Activated CD4-positive, alpha-beta T cell treated with anti-CD3 and anti-CD28 coated beads, Interleukin-2, amount 10 ng/mL, durations not matched to agents 7 days and 5 days (primary cell): ENCODE results near the gene ACKR4. TPM values are rescaled to one million over a fixed set of nuclear protein-coding genes. Genes with fewer than 3 reads are reported as not detected.
"Not testable (repeated sequence)": the region's sequence is repeated elsewhere in the genome, so short reads cannot be mapped to it uniquely, and the experiment has no call there.

ENCODE experiments used
- CTCF ChIA-PET: fragments of 350-600 bp; sonication (Branson Sonifier 250); formaldehyde crosslinking; loops from one replicate; lab custom pipeline; 2021; ENCODE audit warnings: antibody characterized with exemption; lab: Charles Lee
- POLR2A ChIA-PET: fragments of 350-600 bp; sonication (Branson Sonifier 250); formaldehyde crosslinking; loops from one replicate; lab custom pipeline; 2021; ENCODE audit warnings: antibody characterized with exemption; lab: Charles Lee
- DNase-seq: peaks from one replicate; pipeline ENCODE4 v3.0.0-alpha.2; 2020
- H3K27ac Mint-ChIP-seq: one replicate; pipeline ENCODE4 v1.8.0; 2021; ENCODE audit warnings: mild to moderate bottlenecking, moderate library complexity, mixed read lengths
- H3K27me3 Mint-ChIP-seq: one replicate; pipeline ENCODE4 v1.8.0; 2021; ENCODE audit warnings: mixed read lengths
- H3K36me3 Mint-ChIP-seq: one replicate; pipeline ENCODE4 v1.8.0; 2021; ENCODE audit warnings: low read depth, mixed read lengths
- H3K4me1 Mint-ChIP-seq: one replicate; pipeline ENCODE4 v1.8.0; 2021; ENCODE audit warnings: mixed read lengths
- H3K4me3 Mint-ChIP-seq: one replicate; pipeline ENCODE4 v1.8.0; 2021; ENCODE audit warnings: mild to moderate bottlenecking, moderate library complexity, mixed read lengths
- H3K9me3 Mint-ChIP-seq: one replicate; pipeline ENCODE4 v1.8.0; 2021; ENCODE audit warnings: mixed read lengths
- total RNA-seq, 2 experiments: library from RNA; stranded (reverse); gene quantifications; one replicate each; pipeline ENCODE4 v1.2.3, GENCODE V29; 2021

The ACKR4 gene
- total RNA-seq, 2 experiments from 2014 or later = 0.10 TPM; not detected in 1

DNA sequence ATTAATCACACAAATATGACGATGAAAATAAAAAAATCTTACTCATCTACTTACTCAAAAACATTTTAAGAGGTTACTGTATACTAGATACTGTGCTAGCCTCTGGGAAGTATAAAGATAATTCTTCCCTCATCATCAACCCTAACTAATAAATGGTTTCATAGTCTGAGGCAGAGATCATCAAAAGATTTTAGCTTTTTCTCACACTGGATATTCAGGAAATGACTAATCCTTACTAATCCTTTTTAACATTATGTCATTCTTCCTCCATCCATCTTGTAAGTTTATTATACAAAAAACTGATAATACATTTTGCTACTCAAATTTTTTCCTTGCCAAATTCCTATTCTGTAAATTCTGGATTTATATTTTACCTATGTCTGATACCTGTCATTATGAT lies 32.9 kb downstream of the ACKR4 start:
- no peaks in the 10 kb centered on the region for H3K9me3 Mint-ChIP-seq
- CTCF ChIA-PET = no interaction called here
- POLR2A ChIA-PET = no interaction called here
- H3K4me3 Mint-ChIP-seq = no peak overlapping the region
- no peaks in the 10 kb centered on the region for H3K4me1 Mint-ChIP-seq
- peaks cover 10% of the 10 kb centered on the region for H3K36me3 Mint-ChIP-seq
- H3K27ac Mint-ChIP-seq = no peak overlapping the region
- H3K27me3 Mint-ChIP-seq = no peaks in the 10 kb centered on the region
- DNase-seq = no peak

DNA sequence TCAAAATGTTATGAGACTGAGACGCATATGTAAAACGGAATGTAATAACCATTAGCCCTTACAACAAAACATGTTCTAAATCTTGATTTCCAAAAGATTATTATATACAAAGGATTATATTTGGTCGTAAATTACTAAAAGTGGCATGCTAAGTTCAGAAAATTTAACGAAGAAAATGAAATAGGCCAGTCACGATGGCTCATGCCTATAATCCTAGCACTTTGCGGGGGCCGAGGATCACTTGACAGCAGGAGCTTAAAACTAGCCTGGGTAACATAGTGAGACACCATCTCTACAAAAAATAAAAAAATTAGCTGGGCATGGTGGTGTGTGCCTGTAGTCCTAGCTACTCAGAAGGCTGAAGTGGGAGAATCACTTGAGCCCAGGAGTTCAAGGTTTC lies 33.5 kb downstream of the ACKR4 start:
- CTCF ChIA-PET = interaction anchor here (0.8 kb wide), 1 partner anchor 12 kb away, joined by 4 read pairs; no protein-coding TSS in a partner anchor
- DNase-seq = no peak
- Mint-ChIP-seq H3K27me3 (no peaks in the 10 kb centered on the region), H3K9me3 (no peaks in the 10 kb centered on the region), H3K4me1 (no peaks in the 10 kb centered on the region), H3K27ac (no peak overlapping the region), H3K4me3 (no peak overlapping the region), H3K36me3 (peaks cover 10% of the 10 kb centered on the region)
- POLR2A ChIA-PET = no interaction called here

DNA sequence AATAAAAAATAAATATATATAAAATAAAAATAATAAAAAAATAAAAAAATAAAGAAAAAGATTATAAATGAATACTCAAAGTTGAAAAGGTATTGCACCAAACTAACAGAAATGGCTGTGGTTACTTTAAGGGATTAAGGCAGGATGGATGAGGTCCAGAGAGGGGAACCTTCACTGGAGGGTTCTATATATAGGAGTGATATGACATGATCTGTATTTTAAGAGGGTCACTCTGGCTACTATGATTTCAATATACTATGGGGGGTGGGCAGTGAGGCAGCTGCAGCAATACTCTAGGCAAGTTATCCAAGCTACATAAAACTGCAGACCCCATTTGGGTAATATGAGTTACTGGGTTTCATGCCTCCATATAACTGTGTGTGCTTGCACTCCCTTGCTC lies 38.0 kb downstream of the ACKR4 start:
- ChIA-PET CTCF (interaction anchor here (1.2 to 1.9 kb wide), 2 partner anchors 9 to 12 kb away, joined by 4 read pairs; no protein-coding TSS in a partner anchor), POLR2A (no interaction called here)
- H3K27me3 Mint-ChIP-seq = no peaks in the 10 kb centered on the region
- no peaks in the 10 kb centered on the region for H3K4me1 Mint-ChIP-seq
- peaks cover 5% of the 10 kb centered on the region for H3K36me3 Mint-ChIP-seq
- DNase-seq = no peak
- no peak overlapping the region for H3K27ac Mint-ChIP-seq
- H3K4me3 Mint-ChIP-seq = no peak overlapping the region
- H3K9me3 Mint-ChIP-seq = no peaks in the 10 kb centered on the region

DNA sequence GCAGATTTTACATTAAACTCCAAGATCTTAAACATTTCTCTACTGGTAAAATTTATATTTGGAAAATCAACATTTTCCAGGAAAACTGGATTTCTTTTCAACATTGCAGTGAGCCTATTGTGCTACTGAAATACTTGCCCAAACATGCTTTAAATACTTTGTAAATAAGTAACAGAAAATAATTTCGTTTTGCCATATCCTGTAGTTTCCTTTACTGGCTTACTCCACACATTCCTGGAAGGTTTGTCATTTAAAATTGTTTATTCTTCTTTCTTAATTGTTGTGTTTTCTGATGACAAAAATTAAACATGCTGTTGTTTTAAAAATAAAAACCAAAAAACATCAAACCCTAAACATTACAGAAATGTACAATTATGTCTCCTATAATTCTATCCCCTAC lies 40.5 kb downstream of the ACKR4 start:
- POLR2A ChIA-PET = no interaction called here
- CTCF ChIA-PET = no interaction called here
- Mint-ChIP-seq H3K27me3 (no peaks in the 10 kb centered on the region), H3K4me1 (no peaks in the 10 kb centered on the region), H3K27ac (no peak overlapping the region), H3K9me3 (no peaks in the 10 kb centered on the region), H3K36me3 (peaks cover 5% of the 10 kb centered on the region), H3K4me3 (no peak overlapping the region)
- DNase-seq = no peak

DNA sequence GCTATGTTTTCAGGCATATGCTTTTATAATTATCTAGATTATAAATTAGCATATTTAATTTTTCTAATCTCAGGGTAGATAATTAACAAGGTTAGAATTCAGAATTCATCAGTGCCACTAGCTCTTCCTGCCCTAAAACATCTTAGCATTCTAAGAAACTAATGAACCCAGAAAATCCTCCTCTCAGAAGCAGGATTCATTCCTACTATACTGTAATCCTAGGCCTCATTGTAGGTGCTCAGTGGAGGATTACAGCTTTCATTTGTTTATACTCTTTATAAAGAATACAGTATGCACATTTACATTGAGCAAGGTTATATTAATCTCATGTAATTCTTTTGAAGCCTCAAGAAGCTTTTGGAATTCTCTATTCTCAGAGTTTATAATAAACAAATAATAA lies 41.6 kb downstream of the ACKR4 start:
- ChIA-PET POLR2A (no interaction called here), CTCF (interaction anchor here (1.6 kb wide), 1 partner anchor 103 kb away, joined by 4 read pairs; no protein-coding TSS in a partner anchor)
- H3K36me3 Mint-ChIP-seq = peaks cover 5% of the 10 kb centered on the region
- H3K9me3 Mint-ChIP-seq = no peaks in the 10 kb centered on the region
- no peak for DNase-seq
- H3K4me3 Mint-ChIP-seq = no peak overlapping the region
- no peak overlapping the region for H3K27ac Mint-ChIP-seq
- H3K4me1 Mint-ChIP-seq = peaks cover 2% of the 10 kb centered on the region
- no peaks in the 10 kb centered on the region for H3K27me3 Mint-ChIP-seq

DNA sequence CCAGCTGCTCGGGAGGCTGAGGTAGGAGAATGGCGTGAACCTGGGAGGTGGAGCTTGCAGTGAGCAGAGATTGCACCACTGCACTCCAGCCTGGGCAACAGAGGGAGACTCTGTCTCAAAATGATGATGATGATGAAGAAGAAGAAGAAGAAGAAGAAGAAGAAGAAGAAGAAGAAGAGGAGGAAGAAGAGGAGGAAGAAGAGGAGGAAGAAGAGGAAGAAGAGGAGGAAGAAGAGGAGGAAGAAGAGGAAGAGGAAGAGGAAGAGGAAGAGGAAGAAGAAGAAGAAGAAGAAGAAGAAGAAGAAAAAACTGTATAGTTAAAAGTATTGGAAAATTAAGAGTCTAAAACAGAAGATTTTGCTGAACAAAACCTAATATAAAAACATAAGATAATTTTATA lies 44.4 kb downstream of the ACKR4 start:
- H3K27ac Mint-ChIP-seq, H3K27me3 Mint-ChIP-seq, POLR2A ChIA-PET, DNase-seq, H3K4me1 Mint-ChIP-seq, H3K36me3 Mint-ChIP-seq, H3K9me3 Mint-ChIP-seq, H3K4me3 Mint-ChIP-seq: not testable (repeated sequence)
- CTCF ChIA-PET = interaction anchor here (1.0 to 3.6 kb wide), 3 partner anchors 105 to 224 kb away, joined by 3 to 16 read pairs (median 3); partner anchors contain the start of gene DNAJC13

DNA sequence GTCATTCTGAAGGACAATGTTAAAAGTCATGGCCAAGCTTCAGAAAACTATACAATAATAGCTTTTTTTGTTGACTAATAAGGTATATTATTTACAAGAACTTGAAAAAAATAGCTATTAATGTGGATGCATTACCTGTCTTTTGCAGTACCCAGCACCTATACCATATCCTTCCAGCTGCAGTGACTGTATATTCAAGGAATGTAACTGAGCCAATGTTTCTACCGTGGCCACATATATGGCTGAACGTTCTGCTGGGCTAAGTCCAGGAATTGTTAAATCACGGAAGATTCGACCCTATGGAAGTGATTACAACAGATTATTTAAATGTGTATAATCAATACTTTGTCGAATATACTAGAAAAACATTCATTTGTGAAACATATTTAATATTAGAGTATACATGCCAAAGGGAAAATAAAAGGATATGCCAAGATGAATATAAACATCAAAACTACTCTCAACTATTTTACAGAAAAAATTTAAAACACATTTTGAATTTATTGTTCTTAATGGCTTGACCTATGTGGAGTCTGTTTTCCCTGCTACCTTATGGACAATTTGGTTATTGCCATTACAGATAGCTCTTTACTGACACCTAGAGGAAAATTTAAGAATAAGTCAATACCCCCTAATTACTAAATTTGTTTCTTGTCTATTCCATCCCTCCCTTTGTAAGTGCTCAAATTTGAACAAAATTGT lies 44.9 kb downstream of the ACKR4 start:
- peaks cover 2% of the 10 kb centered on the region for H3K4me1 Mint-ChIP-seq
- H3K27me3 Mint-ChIP-seq = no peaks in the 10 kb centered on the region
- ChIA-PET CTCF (interaction anchor here (0.9 to 3.6 kb wide), 8 partner anchors 10 to 224 kb away, joined by 3 to 16 read pairs (median 3); partner anchors contain the start of gene DNAJC13), POLR2A (no interaction called here)
- no peak overlapping the region for H3K4me3 Mint-ChIP-seq
- no peak for DNase-seq
- H3K27ac Mint-ChIP-seq = no peak overlapping the region
- peaks cover 2% of the 10 kb centered on the region for H3K36me3 Mint-ChIP-seq
- no peaks in the 10 kb centered on the region for H3K9me3 Mint-ChIP-seq

DNA sequence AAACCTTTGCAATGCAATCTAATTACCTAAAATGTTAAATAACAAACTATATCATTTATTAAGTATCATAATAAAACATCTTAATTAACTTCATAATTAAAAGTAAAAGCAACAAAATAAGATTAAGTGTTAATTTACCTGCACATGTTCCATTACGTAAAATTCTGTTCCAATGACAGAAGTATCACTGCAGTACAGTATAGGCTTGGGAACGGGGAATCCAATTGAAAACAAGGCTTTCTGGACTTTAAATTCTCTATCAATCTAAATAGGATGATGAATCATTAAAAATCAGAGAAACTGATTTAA lies 45.4 kb downstream of the ACKR4 start:
- POLR2A ChIA-PET = no interaction called here
- Mint-ChIP-seq H3K27ac (no peak overlapping the region), H3K4me1 (peaks cover 2% of the 10 kb centered on the region), H3K36me3 (no peaks in the 10 kb centered on the region), H3K9me3 (no peaks in the 10 kb centered on the region), H3K4me3 (no peak overlapping the region), H3K27me3 (no peaks in the 10 kb centered on the region)
- DNase-seq = no peak
- CTCF ChIA-PET = interaction anchor here (0.9 to 3.6 kb wide), 6 partner anchors 10 to 112 kb away, joined by 3 to 16 read pairs (median 4); no protein-coding TSS in a partner anchor

DNA sequence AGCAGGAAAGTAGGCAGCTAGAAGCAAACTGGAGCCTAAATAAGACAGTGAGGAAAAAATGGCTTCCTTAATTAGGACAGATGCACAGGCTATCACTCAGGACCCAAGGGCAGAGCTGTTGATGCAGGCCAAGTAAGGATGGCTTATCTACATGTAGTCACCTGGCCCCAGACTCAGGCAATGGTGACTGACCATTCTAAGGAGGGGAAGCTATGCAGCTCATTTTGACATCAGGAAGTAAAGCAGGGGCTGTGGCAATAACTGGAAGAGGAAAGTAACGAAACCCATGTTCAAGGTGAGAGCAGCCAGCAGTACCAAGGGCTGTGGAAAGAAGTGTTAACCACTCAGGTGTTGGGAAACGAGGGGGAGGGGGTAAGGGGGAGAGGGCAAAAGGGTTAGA lies 46.3 kb downstream of the ACKR4 start:
- peaks cover 2% of the 10 kb centered on the region for H3K4me1 Mint-ChIP-seq
- ChIA-PET CTCF (interaction anchor here (1.2 to 3.6 kb wide), 5 partner anchors 9 to 113 kb away, joined by 3 to 16 read pairs (median 5); no protein-coding TSS in a partner anchor), POLR2A (no interaction called here)
- H3K27ac Mint-ChIP-seq = no peak overlapping the region
- no peak overlapping the region for H3K4me3 Mint-ChIP-seq
- no peaks in the 10 kb centered on the region for H3K36me3 Mint-ChIP-seq
- no peaks in the 10 kb centered on the region for H3K9me3 Mint-ChIP-seq
- H3K27me3 Mint-ChIP-seq = no peaks in the 10 kb centered on the region
- no peak for DNase-seq

DNA sequence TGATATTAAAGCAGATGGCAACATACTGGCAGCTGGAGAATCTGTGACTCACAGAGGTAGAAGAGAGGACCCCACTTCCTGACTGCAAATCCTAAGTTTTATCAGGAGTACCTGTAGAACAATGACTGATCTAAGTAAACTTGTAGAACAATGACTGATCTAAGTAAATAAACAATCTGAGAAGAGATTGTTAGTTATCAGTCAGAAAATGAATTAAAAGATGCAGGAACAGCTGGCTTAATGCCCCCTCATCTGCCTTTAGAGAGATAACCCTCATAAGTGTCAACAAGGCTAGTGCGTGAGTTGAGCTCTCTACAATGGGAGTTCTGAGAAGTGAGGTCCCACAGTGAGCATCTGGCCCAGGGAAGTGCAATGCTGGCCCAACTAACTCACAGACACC lies 48.0 kb downstream of the ACKR4 start:
- Mint-ChIP-seq H3K4me3 (no peak overlapping the region), H3K27me3 (no peaks in the 10 kb centered on the region), H3K27ac (no peak overlapping the region), H3K9me3 (no peaks in the 10 kb centered on the region), H3K4me1 (peaks cover 2% of the 10 kb centered on the region), H3K36me3 (no peaks in the 10 kb centered on the region)
- CTCF ChIA-PET = interaction anchor here (0.8 kb wide), 1 partner anchor 92 kb away, joined by 4 read pairs; no protein-coding TSS in a partner anchor
- no peak for DNase-seq
- POLR2A ChIA-PET = no interaction called here

DNA sequence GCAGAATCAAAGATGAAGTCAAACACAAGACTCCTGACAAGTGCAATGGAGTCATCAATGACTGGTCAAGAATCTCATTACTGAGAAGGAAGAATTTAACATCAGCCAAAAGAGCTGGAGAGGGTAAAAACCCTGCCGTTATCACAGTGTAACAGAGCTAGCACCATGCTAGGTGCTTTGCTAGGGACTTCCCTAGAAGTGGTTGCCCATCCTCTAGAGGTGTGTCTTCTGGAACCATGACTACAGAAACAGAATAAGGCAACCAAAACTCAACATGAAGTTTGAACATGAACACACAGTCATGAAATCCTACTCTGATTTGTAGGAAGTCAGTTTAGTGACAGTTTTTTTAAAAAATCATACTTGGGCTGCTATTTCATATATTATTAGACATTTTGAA lies 53.1 kb downstream of the ACKR4 start:
- Mint-ChIP-seq H3K4me1 (peaks cover 2% of the 10 kb centered on the region), H3K27me3 (no peaks in the 10 kb centered on the region), H3K9me3 (no peaks in the 10 kb centered on the region), H3K27ac (no peak overlapping the region), H3K4me3 (no peak overlapping the region), H3K36me3 (no peaks in the 10 kb centered on the region)
- POLR2A ChIA-PET = no interaction called here
- no peak for DNase-seq
- CTCF ChIA-PET = interaction anchor here (0.7 kb wide), 1 partner anchor 738 kb away, joined by 3 read pairs; no protein-coding TSS in a partner anchor
